CD4-positive, alpha-beta T cell treated with Interleukin-17A for 4 hours (primary cell): Measurements from ENCODE around the gene MUC21.
"Not testable (repeated sequence)": the region's sequence is repeated elsewhere in the genome, so short reads cannot be mapped to it uniquely, and the experiment has no call there.

Experiments used
- DNase-seq: peaks from one replicate; pipeline ENCODE4 v3.0.0-alpha.2; 2020; ENCODE audit warnings: mixed read lengths

Gene MUC21

DNA sequence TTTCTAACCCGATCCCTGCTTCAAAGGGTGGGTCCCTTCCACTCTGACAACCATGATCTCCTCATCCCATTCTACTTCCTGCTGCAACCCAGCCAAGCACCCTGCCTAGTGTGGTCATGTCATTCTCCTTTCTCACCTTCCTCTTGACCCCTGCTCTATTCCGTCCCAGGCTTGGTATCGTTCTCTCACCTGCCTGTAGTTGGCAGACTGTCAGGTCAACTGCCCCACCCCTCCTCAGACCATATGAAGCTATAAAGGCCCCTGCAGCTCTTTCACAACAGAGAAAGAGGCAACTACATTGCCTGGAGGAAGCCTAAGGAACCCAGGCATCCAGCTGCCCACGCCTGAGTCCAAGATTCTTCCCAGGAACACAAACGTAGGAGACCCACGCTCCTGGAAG is at the start of gene MUC21:
Gene MUC21 (plus strand): TSS at position 280 of the 400 bp plus-strand sequence. CDS start 241 bp downstream, outside the sequence.
- DNase-seq: no peak

GRCh38 chr6:30935018-30935417 is 48.5 kb upstream of the MUC21 start:
- peak; percentile 8 for DNase-seq

GRCh38 chr6:30937265-30937664 is 46.3 kb upstream of the MUC21 start:
- DNase-seq: no peak

DNA sequence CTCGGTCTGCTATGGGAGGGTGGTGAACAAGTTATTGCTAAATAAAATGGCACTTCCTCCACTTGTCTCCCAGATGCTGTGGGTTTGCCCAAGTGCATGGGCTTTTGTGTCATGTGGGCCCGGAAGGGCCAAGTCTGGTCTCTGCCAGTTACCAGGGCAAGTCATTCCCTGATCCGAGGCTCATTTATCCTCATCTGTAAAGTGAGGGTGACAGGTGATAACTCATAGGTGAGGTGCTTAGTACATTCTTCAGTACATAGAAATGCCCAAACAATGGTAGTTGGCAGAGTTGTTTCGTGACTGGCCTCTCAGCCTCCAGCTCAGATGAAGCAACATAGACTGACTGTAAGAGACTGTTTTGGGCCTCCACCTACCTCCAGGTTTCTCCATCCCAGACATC is 44.8 kb upstream of the MUC21 start:
- no peak for DNase-seq

DNA sequence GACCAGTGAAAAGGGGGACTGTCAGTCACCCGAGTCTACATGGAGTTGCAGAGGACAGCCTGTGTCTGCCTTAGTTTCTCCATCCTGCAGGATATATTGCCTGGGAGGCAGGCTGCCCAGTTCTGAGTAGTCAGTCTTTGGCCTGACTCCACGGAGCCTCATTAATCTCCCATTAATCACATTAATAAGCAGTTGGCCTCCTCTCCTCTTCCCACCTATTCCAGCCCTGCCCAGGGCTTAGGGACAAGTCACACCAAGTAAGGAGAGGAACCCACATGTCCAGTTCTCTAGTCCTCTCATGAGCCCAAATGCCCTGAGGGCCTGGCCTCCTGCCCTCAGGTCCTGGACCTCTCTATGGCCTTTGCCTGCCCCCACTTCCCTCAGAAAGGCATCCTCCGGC is 44.0 kb upstream of the MUC21 start:
- no peak for DNase-seq

DNA sequence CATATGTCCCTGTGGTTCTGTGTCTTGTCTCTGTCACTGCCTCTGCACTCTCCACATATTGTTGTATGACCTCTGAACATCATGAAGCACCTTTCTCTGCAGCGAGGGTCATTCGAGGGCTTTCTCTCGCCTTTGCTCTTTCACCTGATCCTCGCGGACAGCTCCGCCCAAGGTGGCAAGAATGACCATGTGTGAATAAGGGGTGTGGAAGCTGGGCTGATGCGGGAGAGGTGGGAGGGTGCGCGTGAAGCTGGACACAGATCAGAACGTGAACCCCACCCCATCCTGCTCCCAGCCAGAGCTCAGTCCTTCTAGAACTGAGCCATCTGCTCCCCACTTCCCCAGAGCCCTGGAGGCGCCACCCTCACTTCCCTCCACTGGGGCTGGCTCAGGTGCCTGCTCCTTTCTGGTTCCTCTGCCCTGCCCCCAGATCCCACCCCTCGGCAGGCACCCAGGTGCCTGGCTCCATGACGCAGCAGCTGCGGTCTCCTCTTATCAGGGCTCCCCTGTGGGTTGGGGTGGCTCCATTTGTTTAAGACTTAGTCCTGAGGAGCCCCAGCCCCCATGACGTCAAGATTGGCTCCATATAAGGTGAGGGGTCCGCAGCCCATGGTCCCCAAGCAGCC is 43.0 kb upstream of the MUC21 start, which contains the start of gene MUCL3:
Gene MUCL3 (plus strand): TSS at position 613 of the 626 bp plus-strand sequence. CDS start 27 bp downstream, outside the sequence.
- no peak for DNase-seq

- peak; percentile 19 for DNase-seq
These were observed 41.0 kb upstream of the MUC21 start for GRCh38 chr6:30942338-30943060.

DNA sequence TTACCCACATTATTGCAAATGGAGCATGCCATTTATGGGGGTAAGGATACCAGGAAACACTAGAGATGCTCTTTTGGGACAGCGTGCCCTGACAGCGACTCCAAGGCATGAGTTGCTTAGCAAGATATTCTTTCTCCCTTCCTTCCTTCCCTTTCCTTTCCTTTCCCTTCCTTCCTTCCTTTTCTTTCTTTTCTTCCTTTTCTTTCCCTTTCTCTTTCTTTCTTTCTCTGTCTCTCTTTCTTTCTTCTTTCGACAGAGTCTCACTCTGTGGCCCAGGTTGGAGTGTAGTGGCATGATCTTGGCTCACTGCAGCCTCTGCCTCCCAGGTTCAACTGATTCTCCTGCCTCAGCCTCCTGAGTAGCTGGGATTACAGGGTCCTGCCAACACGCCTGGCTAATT is 39.5 kb upstream of the MUC21 start:
- DNase-seq: no peak

DNA sequence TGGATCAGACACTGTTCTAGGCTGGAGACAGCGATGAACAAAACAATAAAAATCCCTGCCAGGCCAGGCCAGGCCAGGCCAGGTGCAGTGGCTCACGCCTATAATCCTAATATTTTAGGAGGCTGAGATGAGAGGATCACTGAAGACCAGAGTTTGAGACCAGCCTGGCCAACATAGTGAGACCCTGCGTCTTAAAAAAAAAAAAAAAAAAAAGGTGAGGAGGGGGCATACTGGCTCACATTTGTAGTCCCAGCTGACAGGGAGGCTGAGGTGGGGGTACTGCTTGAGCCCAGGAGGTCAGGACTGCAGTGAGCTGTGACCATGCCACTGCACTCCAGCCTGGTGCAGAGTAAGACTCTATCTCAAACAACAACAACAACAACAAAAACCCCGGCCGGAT is 38.2 kb upstream of the MUC21 start:
- DNase-seq: no peak

DNA sequence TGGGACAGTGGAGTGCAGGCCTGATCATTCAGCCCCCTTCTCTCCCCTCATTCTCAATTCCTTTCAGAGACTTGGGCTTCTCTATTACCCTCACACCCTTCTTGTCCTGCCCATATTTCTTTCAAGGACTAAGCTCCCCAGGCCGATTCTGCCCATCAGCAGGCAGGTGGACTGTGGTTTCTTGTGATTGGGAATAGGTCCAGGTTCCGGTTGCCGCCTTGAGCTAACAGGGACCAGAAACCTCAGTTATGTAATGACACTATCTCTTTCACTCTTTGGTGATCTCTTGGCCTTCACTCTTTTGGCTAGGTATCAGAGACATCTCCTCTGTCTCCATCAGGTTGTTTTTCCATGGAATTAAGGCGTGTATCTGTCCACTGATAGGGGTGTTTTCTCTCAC is 36.3 kb upstream of the MUC21 start:
- no peak for DNase-seq

GRCh38 chr6:30948811-30949210 is 34.7 kb upstream of the MUC21 start:
- no peak for DNase-seq

- no peak for DNase-seq
These were observed 31.5 kb upstream of the MUC21 start for GRCh38 chr6:30951907-30952469.

DNA sequence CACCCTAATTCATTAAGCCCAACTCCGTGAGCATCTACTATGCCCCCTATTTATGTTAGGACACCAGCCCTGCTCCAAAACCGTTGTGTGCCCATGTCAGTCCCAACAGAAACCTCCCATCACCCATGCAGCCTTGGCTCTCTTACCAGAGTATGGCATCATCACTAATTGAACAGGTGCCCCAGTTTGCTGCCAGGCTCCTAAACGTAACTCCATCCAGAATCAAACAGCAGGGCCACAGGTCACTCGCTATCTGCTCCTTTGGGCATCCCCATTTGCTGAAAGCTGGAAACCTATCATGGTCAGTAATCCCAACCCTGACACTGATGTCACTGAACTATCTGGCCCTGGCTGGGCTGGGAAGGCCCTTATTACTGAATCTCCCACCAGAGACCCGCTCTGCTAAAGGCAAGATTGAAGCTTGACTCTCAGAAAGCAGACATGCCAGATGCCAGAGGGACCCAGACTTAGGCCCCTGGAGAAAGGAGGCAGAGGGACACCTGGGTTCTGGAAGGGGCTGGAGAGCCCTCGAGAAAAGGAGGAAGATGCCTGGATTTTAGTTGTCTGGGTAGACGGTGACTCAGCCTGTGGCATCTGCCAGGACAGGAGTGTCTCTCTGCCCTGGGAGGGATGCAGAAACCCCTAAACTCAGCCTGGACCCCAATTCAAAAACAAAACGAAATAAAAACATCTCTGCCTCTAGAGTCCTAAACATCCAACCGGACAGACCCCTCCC is 28.7 kb upstream of the MUC21 start:
- no peak for DNase-seq

GRCh38 chr6:30955367-30956042 is 28.0 kb upstream of the MUC21 start:
- peak; percentile 72 for DNase-seq

DNA sequence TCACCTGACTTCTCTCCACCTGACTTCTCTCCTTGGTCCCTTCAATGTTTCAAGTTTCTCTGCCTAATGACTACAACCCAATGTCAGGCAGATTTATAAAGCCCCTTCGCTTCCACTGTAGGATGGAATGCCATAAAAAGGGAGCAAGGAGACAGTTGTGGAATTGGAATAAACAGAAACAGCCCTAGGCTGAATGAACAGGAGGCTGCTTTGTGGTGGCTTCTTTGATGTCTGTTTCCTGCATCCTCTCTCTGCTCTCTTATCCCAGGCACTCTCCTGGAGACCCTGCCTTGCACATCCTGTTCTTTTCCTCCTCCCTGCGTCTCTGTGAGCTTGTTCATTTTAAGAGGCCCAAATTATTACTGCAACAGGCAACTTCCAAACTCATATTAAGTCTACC is 25.8 kb upstream of the MUC21 start:
- DNase-seq: no peak

- no peak for DNase-seq
These were observed 22.4 kb upstream of the MUC21 start for GRCh38 chr6:30960907-30961673.

DNA sequence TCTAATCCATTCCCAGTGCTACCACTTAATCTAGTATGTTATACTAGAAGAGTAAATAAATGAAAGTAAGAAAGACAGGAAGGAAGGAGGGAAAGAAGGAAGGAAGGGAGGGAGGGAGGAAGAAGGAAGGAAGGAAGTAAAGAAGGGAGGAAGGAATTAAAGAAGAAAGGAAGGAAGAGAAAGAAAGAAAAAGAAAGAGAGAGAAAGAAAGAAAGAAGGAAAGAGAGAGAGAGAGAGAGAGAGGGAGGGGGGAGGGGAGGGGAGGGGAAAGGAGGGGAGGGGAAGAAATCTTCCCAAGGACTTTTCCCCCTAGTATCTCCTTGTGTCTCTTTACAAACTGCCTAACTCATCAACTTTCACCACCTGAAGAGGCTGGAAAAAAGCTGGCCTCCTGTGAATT is 20.8 kb upstream of the MUC21 start:
- no peak for DNase-seq

DNA sequence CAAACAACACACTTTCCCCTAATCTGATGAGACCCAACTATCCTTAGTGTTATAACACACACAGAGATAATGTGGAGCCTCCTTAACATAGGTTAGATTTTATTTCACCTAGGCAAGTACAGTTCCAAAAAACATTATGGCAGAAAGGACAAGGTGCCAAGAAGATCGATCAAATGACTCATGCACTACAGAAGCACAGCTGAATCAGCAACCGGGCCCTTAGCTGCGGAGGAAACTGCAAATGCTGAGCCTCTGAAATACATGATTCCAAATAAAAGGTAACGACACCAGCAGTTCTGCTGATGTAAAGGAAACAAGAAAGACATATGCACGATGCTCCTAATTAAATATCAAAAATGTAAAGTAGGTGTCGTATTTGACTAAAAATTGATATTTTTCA is 19.9 kb upstream of the MUC21 start:
- DNase-seq: no peak

DNA sequence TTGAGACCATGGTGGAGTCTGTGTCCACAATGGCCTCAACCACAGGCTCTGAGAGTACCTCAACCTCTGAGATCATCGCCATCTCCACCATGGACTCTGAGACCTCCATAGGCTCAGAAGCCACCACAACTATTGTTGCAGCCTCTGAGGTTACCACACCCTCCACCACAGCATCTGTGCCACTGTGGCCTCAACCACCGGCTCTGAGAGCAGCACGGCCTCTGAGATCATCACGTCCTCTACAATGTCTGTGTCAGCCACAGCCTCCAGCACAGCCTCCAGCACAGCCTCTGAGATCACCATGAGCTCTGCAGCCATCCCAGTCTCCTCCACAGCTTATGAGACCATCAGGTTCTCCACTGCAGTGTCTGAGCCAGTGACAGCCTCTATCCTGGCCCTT is 19.4 kb upstream of the MUC21 start:
- DNase-seq: no peak

- no peak for DNase-seq
These were observed 18.3 kb upstream of the MUC21 start for GRCh38 chr6:30965140-30965601.

- DNase-seq: no peak
These were observed 17.4 kb upstream of the MUC21 start for GRCh38 chr6:30966154-30966553.

DNA sequence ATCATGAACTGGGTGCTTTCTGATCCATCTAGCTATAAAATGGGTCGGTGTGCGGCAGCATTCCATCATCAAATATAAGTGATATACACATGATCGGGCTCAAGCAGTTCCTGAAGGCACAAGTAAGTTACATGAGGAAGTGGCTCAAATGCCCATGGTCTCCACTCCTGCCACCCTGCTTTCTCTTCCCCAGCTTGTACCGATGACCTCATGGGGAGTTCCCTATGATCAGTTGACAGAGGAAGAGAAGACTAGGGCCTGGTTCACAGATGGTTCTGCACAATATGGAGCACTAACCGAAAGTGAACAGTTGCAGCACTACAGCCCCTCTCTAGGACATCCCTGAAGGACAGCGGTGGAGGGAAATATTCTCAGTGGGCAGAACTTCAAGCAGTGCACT is 14.3 kb upstream of the MUC21 start:
- not testable (repeated sequence) for DNase-seq
